Mesendoderm (in vitro differentiated cells): ENCODE measurements around the gene FHIP1B. TPM values are rescaled to one million over a fixed set of nuclear protein-coding genes. Genes with fewer than 3 reads are reported as not detected.
"Not testable (repeated sequence)": the region's sequence is repeated elsewhere in the genome, so short reads cannot be mapped to it uniquely, and the experiment has no call there.

Source experiments
- DNase-seq: peaks from one replicate; pipeline ENCODE4 v3.0.0; 2013
- H2AK5ac ChIP-seq: 2 replicates; pipeline ENCODE4 v1.6.1; 2013; ENCODE audit warnings: low read length, inconsistent platforms
- H2BK120ac ChIP-seq: 2 replicates; pipeline ENCODE4 v1.6.1; 2013; ENCODE audit warnings: low read depth, mild to moderate bottlenecking, low read length, moderate library complexity, mixed read lengths
- H2BK15ac ChIP-seq: replicated peaks from 2 replicates; pipeline ENCODE4 v1.6.1; 2013; ENCODE audit warnings: low read depth, mild to moderate bottlenecking, moderate library complexity
- H2BK5ac ChIP-seq: 2 replicates; pipeline ENCODE4 v1.6.1; 2013; ENCODE audit warnings: low read length, inconsistent platforms
- H3K18ac ChIP-seq: 2 replicates; pipeline ENCODE4 v1.6.1; 2013; ENCODE audit warnings: mild to moderate bottlenecking, low read length, mixed read lengths
- H3K23ac ChIP-seq: one replicate; pipeline ENCODE4 v1.6.1; 2013; ENCODE audit warnings: low read length
- H3K27ac ChIP-seq: 2 replicates; pipeline ENCODE4 v1.5.1; 2013; ENCODE audit warnings: low read depth, mild to moderate bottlenecking, inconsistent platforms, low read length, moderate library complexity
- H3K27me3 ChIP-seq: 2 replicates; pipeline ENCODE4 v1.6.1; 2013; ENCODE audit warnings: low read length, control low read depth, mild to moderate bottlenecking, inconsistent platforms; ENCODE audit not compliant: insufficient read depth, poor library complexity
- H3K36me3 ChIP-seq: 2 replicates; pipeline ENCODE4 v1.6.1; 2013; ENCODE audit warnings: low read length, inconsistent platforms; ENCODE audit not compliant: control insufficient read depth, insufficient read depth
- H3K4ac ChIP-seq: one replicate; pipeline ENCODE4 v1.6.1; 2013; ENCODE audit warnings: low read depth, mild to moderate bottlenecking, low read length, moderate library complexity
- H3K4me1 ChIP-seq: 2 replicates; pipeline ENCODE4 v1.6.1; 2013; ENCODE audit warnings: low read depth, low read length, inconsistent platforms; ENCODE audit not compliant: control insufficient read depth
- H3K4me2 ChIP-seq: 2 replicates; pipeline ENCODE4 v1.6.1; 2013; ENCODE audit warnings: low read length
- H3K4me3 ChIP-seq: 2 replicates; pipeline ENCODE4 v1.5.1; 2013; ENCODE audit warnings: mild to moderate bottlenecking, low read length
- H3K56ac ChIP-seq: one replicate; pipeline ENCODE4 v1.6.1; 2013; ENCODE audit warnings: low read length
- H3K79me1 ChIP-seq: 2 replicates; pipeline ENCODE4 v1.6.1; 2013; ENCODE audit warnings: low read length, inconsistent platforms
- H3K79me2 ChIP-seq: 2 replicates; pipeline ENCODE4 v1.6.1; 2013; ENCODE audit warnings: mild to moderate bottlenecking, low read length; ENCODE audit not compliant: control insufficient read depth, insufficient read depth
- H3K9ac ChIP-seq: 2 replicates; pipeline ENCODE4 v1.6.1; 2013; ENCODE audit warnings: low read length, inconsistent platforms
- H4K5ac ChIP-seq: one replicate; pipeline ENCODE4 v1.6.1; 2013; ENCODE audit warnings: low read length
- H4K8ac ChIP-seq: one replicate; pipeline ENCODE4 v1.6.1; 2013; ENCODE audit warnings: low read depth, mild to moderate bottlenecking, control low read depth, low read length, moderate library complexity
- WGBS: extraction: QIAGEN DNeasy Blood & Tissue Kit; methylation state at CpG from one replicate; pipeline ENCODE4 v1.1.7; 2013; ENCODE audit warnings: low lambda C conversion rate, missing lambda C conversion rate; ENCODE audit not compliant: insufficient coverage; ENCODE audit errors: extremely low coverage; 5-methylcytosine and 5-hydroxymethylcytosine counted together
- polyA plus RNA-seq, 2 experiments: library from polyadenylated mRNA; stranded (reverse); fragments of 200-250 nt; gene quantifications; one replicate each; pipeline ENCODE4 v1.2.3, GENCODE V29; 2013

Gene FHIP1B
- polyA plus RNA-seq (2013, experiment 1 of 2) = 16.1 TPM
- polyA plus RNA-seq (2013, experiment 2 of 2) = 13.9 TPM

DNA sequence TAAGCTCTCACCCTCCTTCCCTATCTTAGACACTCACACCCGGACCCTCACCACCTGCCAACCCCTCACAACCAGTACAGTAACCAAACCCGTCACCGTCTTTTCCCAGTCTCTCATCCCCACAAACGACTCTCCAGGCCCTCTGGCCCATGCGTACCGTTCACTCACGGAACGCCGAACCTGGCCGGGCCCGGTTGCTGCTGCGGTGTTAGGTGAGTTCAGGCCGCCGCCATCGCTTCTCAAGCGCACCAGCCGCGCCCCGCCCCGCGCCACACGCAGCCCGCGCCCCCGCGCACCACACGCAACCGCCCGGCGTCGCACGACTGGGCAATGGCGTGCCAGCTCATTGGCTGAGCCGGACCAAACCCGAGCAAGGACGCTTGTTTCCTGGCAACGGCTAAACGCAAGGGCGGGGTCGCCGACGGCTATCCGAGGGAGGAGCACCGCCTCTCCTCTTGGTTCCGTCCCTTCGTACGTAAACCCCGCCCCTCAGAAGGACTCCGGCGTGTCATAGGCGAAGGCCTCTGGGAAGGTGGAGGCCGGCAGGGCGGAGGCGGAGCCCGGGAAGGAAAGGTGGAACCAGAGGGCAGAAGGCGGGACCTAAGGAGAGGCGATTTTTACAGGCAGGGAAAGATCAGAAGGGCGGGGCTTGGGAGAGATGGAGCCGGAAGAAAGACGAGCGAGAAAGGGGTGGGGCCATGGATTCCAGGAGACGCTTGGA is at the start of gene FHIP1B:
Gene FHIP1B (minus strand): TSS at position 250 of the 721 bp plus-strand sequence. CDS start 10,120 bp downstream, outside the sequence.
- peak; percentile 100 for DNase-seq
- no CpG with 5 or more reads among the region's 62 CpGs for WGBS
- H3K56ac ChIP-seq = peak within 1 kb of the TSS; percentile 97
- peak within 1 kb of the TSS; percentile 98 for H3K4me3 ChIP-seq
- no peak within 1 kb of the TSS for H3K23ac ChIP-seq
- no peak within 1 kb of the TSS for H2BK15ac ChIP-seq
- H3K4ac ChIP-seq = peak within 1 kb of the TSS; percentile 38
- H3K27me3 ChIP-seq = no peaks in the 10 kb centered on the region
- H4K8ac ChIP-seq = no peak within 1 kb of the TSS
- H2AK5ac ChIP-seq = no peak within 1 kb of the TSS
- peaks cover 17% of the 10 kb centered on the region for H3K79me1 ChIP-seq
- no peak within 1 kb of the TSS for H4K5ac ChIP-seq
- no peaks in the 10 kb centered on the region for H3K36me3 ChIP-seq
- peak within 1 kb of the TSS; percentile 55 for H2BK5ac ChIP-seq
- no peak within 1 kb of the TSS for H2BK120ac ChIP-seq
- peak within 1 kb of the TSS; percentile 59 for H3K4me2 ChIP-seq
- peak within 1 kb of the TSS; percentile 51 for H3K18ac ChIP-seq
- H3K9ac ChIP-seq = peak within 1 kb of the TSS; percentile 91
- H3K4me1 ChIP-seq = peaks cover 16% of the 10 kb centered on the region
- H3K27ac ChIP-seq = peak within 1 kb of the TSS; percentile 62
- peaks cover 13% of the 10 kb centered on the region for H3K79me2 ChIP-seq

DNA sequence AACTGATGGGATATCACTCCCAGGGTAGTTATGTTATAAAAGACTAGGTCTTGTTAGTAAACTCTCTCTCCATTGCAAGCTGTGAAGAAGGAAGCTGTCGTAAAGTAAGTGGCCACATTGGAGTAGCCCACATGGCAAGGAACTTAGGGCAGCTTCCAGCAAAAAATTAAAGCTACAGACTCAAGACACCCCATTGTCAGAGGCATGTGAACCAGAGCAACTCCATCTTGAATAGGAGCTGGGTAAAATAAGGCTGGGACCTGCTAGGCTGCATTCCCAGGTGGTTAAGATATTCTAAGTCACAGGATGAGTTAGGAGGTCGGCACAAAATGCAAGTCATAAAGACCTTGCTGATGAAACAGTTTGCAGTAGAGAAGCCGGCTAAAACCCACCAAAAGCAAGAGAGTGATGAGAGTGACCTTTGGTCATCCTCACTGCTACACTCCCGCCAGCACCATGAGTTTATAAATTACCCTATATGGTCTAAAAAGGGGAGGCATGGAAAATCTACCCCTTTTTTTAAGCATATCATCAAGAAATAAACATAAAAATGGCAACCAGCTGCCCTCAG is 49.1 kb upstream of the FHIP1B start:
- no peak overlapping the region for H4K5ac ChIP-seq
- H3K4me1 ChIP-seq = peaks cover 5% of the 10 kb centered on the region
- H3K56ac ChIP-seq = no peak overlapping the region
- H3K36me3 ChIP-seq = no peaks in the 10 kb centered on the region
- H3K4me2 ChIP-seq = no peak overlapping the region
- H4K8ac ChIP-seq = no peak overlapping the region
- no peak for DNase-seq
- no peak overlapping the region for H3K27ac ChIP-seq
- H2AK5ac ChIP-seq = no peak overlapping the region
- H3K27me3 ChIP-seq = no peaks in the 10 kb centered on the region
- H2BK120ac ChIP-seq = no peak overlapping the region
- H3K9ac ChIP-seq = no peak overlapping the region
- no peaks in the 10 kb centered on the region for H3K79me2 ChIP-seq
- H2BK15ac ChIP-seq = peak overlapping the region; percentile 67
- H3K23ac ChIP-seq = no peak overlapping the region
- peak overlapping the region; percentile 31 for H3K18ac ChIP-seq
- no CpG with 5 or more reads among the region's 4 CpGs for WGBS
- no peak overlapping the region for H3K4me3 ChIP-seq
- H3K4ac ChIP-seq = no peak overlapping the region
- H3K79me1 ChIP-seq = no peaks in the 10 kb centered on the region
- no peak overlapping the region for H2BK5ac ChIP-seq

DNA sequence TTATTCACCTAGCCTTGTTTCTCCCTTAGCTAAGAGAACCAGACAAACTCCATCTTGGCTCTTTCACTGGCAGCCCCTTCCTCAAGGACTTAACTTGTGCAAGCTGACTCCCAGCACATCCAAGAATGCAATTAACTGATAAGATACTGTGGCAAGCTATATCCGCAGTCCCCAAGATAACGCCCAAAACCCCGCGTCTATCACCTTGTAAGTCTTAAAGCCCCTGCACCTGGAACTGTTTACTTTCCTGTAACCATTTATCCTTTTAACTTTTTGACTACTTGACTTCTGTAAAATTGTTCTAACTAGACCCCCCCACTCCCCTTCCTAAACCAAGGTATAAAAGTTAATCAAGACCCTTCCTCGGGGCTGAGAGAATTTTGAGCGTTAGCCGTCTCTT is 46.4 kb upstream of the FHIP1B start:
- H4K5ac ChIP-seq, H3K9ac ChIP-seq, H4K8ac ChIP-seq, H3K4ac ChIP-seq, H3K4me2 ChIP-seq, H3K23ac ChIP-seq, H3K36me3 ChIP-seq, H2BK5ac ChIP-seq, H3K4me3 ChIP-seq, H3K79me1 ChIP-seq, H3K4me1 ChIP-seq, H2AK5ac ChIP-seq, H3K27me3 ChIP-seq, H2BK15ac ChIP-seq, H3K79me2 ChIP-seq: not testable (repeated sequence)
- Histone ChIP-seq H3K56ac (peak overlapping the region; percentile 71), H3K27ac (peak overlapping the region; percentile 68), H3K18ac (peak overlapping the region; percentile 46), H2BK120ac (peak overlapping the region; percentile 68)
- DNase-seq = peak; percentile 91
- no CpG with 5 or more reads among the region's 7 CpGs for WGBS

DNA sequence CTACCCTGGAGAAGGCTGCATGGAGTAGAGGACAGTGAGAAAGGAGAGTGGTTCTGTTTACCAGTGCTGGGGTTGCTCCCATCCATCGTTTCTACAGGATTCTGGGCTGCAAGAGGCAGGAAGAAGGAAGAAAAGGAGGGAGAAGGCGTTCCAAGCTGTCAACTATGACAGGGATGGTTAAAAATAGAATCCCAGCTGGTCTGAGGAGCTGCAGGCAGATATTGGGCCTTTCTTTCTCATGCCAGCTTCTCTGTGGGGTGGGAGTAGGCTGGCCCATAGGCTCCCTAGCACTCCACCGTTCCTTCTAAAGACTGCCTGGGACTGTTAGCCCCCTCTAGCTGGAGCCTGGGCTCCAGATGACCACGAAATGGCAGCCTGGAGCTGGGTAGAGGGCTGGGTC is 38.8 kb upstream of the FHIP1B start:
- Histone ChIP-seq H3K18ac (no peak overlapping the region), H3K36me3 (no peaks in the 10 kb centered on the region), H3K4me1 (peaks cover 3% of the 10 kb centered on the region), H3K4me3 (no peak overlapping the region), H3K79me2 (no peaks in the 10 kb centered on the region), H3K27me3 (no peaks in the 10 kb centered on the region), H3K4me2 (no peak overlapping the region), H3K27ac (no peak overlapping the region), H3K23ac (no peak overlapping the region), H2BK5ac (no peak overlapping the region), H3K4ac (no peak overlapping the region), H2BK15ac (no peak overlapping the region), H3K56ac (no peak overlapping the region), H4K8ac (no peak overlapping the region), H2BK120ac (no peak overlapping the region), H4K5ac (no peak overlapping the region), H3K9ac (no peak overlapping the region), H2AK5ac (no peak overlapping the region), H3K79me1 (no peaks in the 10 kb centered on the region)
- no CpG with 5 or more reads among the region's 4 CpGs for WGBS
- DNase-seq = no peak

DNA sequence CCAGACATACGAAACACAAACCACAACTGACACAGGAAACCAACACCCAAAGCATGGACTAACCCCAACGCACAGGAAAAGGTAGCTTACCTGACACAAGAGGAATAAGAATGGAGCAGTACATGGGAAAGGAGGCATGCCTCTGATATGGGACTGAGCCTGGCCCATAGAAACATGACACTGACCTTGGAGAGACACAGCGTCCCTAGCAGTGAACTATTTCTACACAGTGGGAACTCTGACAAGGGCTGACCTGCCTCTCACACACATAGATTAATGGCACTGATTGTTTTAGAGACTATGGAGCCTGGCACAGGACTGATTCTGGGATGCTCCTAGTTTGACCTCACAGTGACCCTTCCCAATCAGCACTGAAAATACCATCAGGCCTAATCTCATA is 37.2 kb upstream of the FHIP1B start:
- H2BK5ac ChIP-seq = peak overlapping the region; percentile 36
- H3K4me3 ChIP-seq = no peak overlapping the region
- no peak overlapping the region for H3K23ac ChIP-seq
- no peak overlapping the region for H2BK15ac ChIP-seq
- H3K9ac ChIP-seq = no peak overlapping the region
- H3K18ac ChIP-seq = no peak overlapping the region
- no peaks in the 10 kb centered on the region for H3K27me3 ChIP-seq
- H3K36me3 ChIP-seq = no peaks in the 10 kb centered on the region
- no peak overlapping the region for H3K56ac ChIP-seq
- no peak overlapping the region for H4K5ac ChIP-seq
- no peak overlapping the region for H3K4me2 ChIP-seq
- H3K79me2 ChIP-seq = no peaks in the 10 kb centered on the region
- H2BK120ac ChIP-seq = no peak overlapping the region
- no peak overlapping the region for H4K8ac ChIP-seq
- WGBS = no CpG with 5 or more reads among the region's 3 CpGs
- H2AK5ac ChIP-seq = peak overlapping the region; percentile 6
- no peak overlapping the region for H3K4ac ChIP-seq
- DNase-seq = no peak
- H3K27ac ChIP-seq = no peak overlapping the region
- H3K79me1 ChIP-seq = no peaks in the 10 kb centered on the region
- peaks cover 3% of the 10 kb centered on the region for H3K4me1 ChIP-seq
